Measurements from ENCODE around the gene CPLX3.

Gene CPLX3

GRCh38 chr15:74869726-74870407 is 43.4 kb downstream of the CPLX3 start:
- no peak for TF ChIP-seq CTCF (IDR thresholded peaks at IDR 0.05; ENCODE audit: insufficient read depth, low read depth, low read length, missing control alignments)
- no peak overlapping the region for H3K4me3 ChIP-seq (ENCODE audit: low read length)
- no peak for DNase-seq (ENCODE audit: low read depth)

- no peak overlapping the region for H3K4me3 ChIP-seq (ENCODE audit: low read length)
- DNase-seq (ENCODE audit: low read depth): peak; percentile 81
- no peak for TF ChIP-seq CTCF (IDR thresholded peaks at IDR 0.05; ENCODE audit: insufficient read depth, low read depth, low read length, missing control alignments)
Measured at GRCh38 chr15:74870436-74871215, 44.2 kb downstream of the CPLX3 start.

- no peak for TF ChIP-seq CTCF (IDR thresholded peaks at IDR 0.05; ENCODE audit: insufficient read depth, low read depth, low read length, missing control alignments)
- DNase-seq (ENCODE audit: low read depth): no peak
- peak overlapping the region; percentile 75 for H3K4me3 ChIP-seq (ENCODE audit: low read length)
Measured at GRCh38 chr15:74872702-74873035, 46.2 kb downstream of the CPLX3 start.

- peak; percentile 96 for DNase-seq (ENCODE audit: low read depth)
- TF ChIP-seq CTCF (IDR thresholded peaks at IDR 0.05; ENCODE audit: insufficient read depth, low read depth, low read length, missing control alignments): no peak
- H3K4me3 ChIP-seq (ENCODE audit: low read length): peak within 1 kb of the TSS; percentile 75
Measured at GRCh38 chr15:74873036-74873755, 46.8 kb downstream of the CPLX3 start, which contains the start of gene SCAMP2. Gene SCAMP2 (minus strand): TSS chr15:74873365. CDS start chr15:74873255, 110 bp downstream.

- TF ChIP-seq CTCF (IDR thresholded peaks at IDR 0.05; ENCODE audit: insufficient read depth, low read depth, low read length, missing control alignments): no peak
- DNase-seq (ENCODE audit: low read depth): no peak
- peak overlapping the region; percentile 75 for H3K4me3 ChIP-seq (ENCODE audit: low read length)
Measured at GRCh38 chr15:74873756-74874424, 47.5 kb downstream of the CPLX3 start.

- no peak for TF ChIP-seq CTCF (IDR thresholded peaks at IDR 0.05; ENCODE audit: insufficient read depth, low read depth, low read length, missing control alignments)
- no peak for DNase-seq (ENCODE audit: low read depth)
Measured at GRCh38 chr15:74878273-74878672, 51.8 kb downstream of the CPLX3 start.

More at GRCh38 chr15:74878273-74878672, 51.8 kb downstream of the CPLX3 start:
- H3K4me3 ChIP-seq (ENCODE audit: low read length): no peak overlapping the region

Measured in epithelial cell of esophagus (primary cell).